HEK293T (cell line): ENCODE results near the gene DDX11.
"Not testable (repeated sequence)": the region's sequence is repeated elsewhere in the genome, so short reads cannot be mapped to it uniquely, and the experiment has no call there.

Source experiments
- BHLHE40 ChIP-seq: fragments of 450-650 bp; IDR thresholded peaks from 2 replicates; pipeline ENCODE4 v1.6.1; 2016; ENCODE audit warnings: mild to moderate bottlenecking, moderate library complexity, borderline replicate concordance
- FOXA1 ChIP-seq: fragments of 450-650 bp; IDR thresholded peaks from 2 replicates; pipeline ENCODE4 v1.6.1; 2016; ENCODE audit warnings: mild to moderate bottlenecking
- HDGF ChIP-seq: fragments of 450-650 bp; IDR thresholded peaks from 2 replicates; pipeline ENCODE4 v1.6.1; 2017; ENCODE audit warnings: antibody characterized with exemption, borderline replicate concordance
- L3MBTL2 ChIP-seq: fragments of 450-650 bp; conservative IDR thresholded peaks from 2 replicates; pipeline ENCODE4 v1.6.1; 2016; ENCODE audit warnings: mild to moderate bottlenecking
- LEF1 ChIP-seq: fragments of 450-650 bp; IDR thresholded peaks from 2 replicates; pipeline ENCODE4 v1.6.1; 2017; ENCODE audit warnings: mild to moderate bottlenecking, borderline replicate concordance
- NFRKB ChIP-seq: fragments of 450-650 bp; IDR thresholded peaks from 2 replicates; pipeline ENCODE4 v1.6.1; 2016; ENCODE audit warnings: mild to moderate bottlenecking, moderate library complexity
- SUZ12 ChIP-seq: fragments of 450-650 bp; IDR thresholded peaks from 2 replicates; pipeline ENCODE4 v1.6.1; 2016; ENCODE audit warnings: mild to moderate bottlenecking
- TARDBP ChIP-seq: fragments of 450-650 bp; IDR thresholded peaks from 2 replicates; pipeline ENCODE4 v1.6.1; 2016
- ZNF384 ChIP-seq: fragments of 450-650 bp; IDR thresholded peaks from 2 replicates; pipeline ENCODE4 v1.6.1; 2016

DNA sequence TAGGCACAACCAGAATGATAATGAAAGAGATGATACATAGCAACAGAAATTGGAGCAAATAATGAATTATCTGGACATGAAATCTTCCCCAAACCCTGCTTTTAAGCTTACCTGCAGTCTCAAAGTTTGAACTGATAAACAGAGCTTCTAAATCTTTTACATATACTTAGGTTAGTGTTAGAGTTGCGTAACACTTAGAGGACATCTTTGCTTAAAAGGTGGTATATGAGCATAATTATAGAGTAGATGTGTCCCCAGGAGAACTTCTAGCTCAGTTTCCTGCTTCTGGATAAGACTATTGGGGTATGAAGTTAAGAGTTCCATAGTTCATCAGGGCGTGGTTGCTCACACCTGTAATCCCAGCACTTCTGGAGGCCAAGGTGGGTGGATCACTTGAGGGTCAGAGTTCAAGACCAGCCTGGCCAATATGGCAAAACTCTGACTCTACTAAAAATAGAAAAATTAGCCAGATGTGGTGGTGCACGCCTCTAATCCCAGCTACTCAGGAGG, 41.5 kb downstream of the DDX11 start:
- TF ChIP-seq SUZ12, HDGF, LEF1, L3MBTL2, FOXA1, TARDBP, NFRKB, BHLHE40, ZNF384: not testable (repeated sequence)
